ENCODE data around the gene PAQR4.

- no peak for TF ChIP-seq POLR2A (IDR thresholded peaks at IDR 0.05; ENCODE audit: extremely low read depth, insufficient read length)
- no peak for TF ChIP-seq CTCF (IDR thresholded peaks at IDR 0.05; ENCODE audit: low read depth, low read length)
- no peak for TF ChIP-seq MAX (IDR thresholded peaks at IDR 0.05; ENCODE audit: low read depth, low read length)
- no peak for TF ChIP-seq MYC (IDR thresholded peaks at IDR 0.05; ENCODE audit: low read depth, low read length)
Observed at GRCh38 chr16:2934450-2934849, 34.7 kb upstream of the PAQR4 start.

Measured in NB4 (cell line).